ENCODE results near the gene ZNF335.
"Not testable (repeated sequence)": the region's sequence is repeated elsewhere in the genome, so short reads cannot be mapped to it uniquely, and the experiment has no call there.

Gene ZNF335

DNA sequence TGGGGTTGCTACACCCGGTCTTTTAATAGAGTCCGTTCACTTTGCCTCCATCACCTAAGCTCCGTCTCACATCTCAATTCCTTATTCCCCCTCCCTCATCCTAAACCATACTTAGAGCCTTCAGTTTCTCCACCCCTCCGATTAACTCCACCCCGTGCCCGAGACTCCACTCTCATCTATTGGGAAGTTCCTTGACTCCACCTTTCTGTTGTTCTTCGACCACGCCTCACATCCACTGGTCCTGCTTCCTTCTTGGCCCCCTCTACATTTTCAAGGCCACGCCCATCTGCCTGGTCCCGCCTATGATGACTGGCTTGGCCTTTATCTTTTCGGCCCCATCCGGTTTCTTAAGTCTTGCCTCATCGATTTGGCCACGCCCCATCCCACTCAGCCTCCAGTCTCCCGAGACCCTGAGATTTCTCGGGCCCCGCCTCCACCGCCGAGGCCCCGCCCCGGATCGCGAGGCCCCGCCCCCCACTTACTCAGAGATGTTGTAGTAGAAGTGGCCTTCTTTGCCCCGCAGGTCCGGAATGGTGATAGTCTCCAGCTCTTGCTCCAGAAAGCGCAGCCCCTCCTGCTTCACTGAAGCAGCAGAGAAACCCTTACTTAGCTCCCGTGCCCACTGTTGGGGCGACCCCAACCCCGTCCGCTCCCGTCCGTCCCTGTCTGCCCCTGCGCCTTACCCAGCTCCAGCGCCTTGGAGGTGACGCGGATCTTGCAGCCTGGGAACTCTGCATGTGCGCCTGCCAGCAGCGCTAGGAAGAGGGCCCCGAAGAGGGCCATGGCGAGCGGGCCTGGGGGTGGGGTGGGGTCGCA, 61.1 kb downstream of the ZNF335 start:
- peak; percentile 100 for DNase-seq (ENCODE audit: low read depth)

- no peak for DNase-seq (ENCODE audit: low read depth)
Observed at GRCh38 chr20:45909817-45910669, 62.0 kb downstream of the ZNF335 start.

GRCh38 chr20:45909336-45909808, 62.6 kb downstream of the ZNF335 start:
- no peak for DNase-seq (ENCODE audit: low read depth)

DNA sequence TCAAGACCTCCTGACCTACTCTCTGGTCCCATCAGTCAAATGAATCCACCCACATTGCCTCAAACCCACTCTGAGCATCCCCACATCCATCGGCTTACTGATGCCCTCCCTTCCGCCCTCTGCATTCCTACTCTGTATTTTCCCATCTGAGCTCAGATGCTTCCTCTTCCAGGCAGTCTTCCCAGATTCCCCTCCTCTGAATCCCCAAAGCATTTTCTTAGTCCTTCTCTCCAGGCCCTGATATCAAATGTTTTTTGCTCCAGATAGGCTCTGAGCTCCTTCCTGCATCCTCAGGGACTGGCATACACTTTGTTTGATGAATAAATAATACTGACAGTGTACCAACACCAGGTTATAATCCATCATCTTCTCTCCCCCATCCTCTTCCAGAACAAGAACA, 63.9 kb downstream of the ZNF335 start:
- DNase-seq (ENCODE audit: low read depth) = no peak

GRCh38 chr20:45907219-45907948, 64.6 kb downstream of the ZNF335 start:
- DNase-seq (ENCODE audit: low read depth) = no peak

- no peak for DNase-seq (ENCODE audit: low read depth)
Observed at GRCh38 chr20:45905505-45906079, 66.4 kb downstream of the ZNF335 start.

GRCh38 chr20:45904583-45905504, 67.2 kb downstream of the ZNF335 start:
- no peak for DNase-seq (ENCODE audit: low read depth)

GRCh38 chr20:45902199-45902701, 69.8 kb downstream of the ZNF335 start:
- no peak for DNase-seq (ENCODE audit: low read depth)

DNA sequence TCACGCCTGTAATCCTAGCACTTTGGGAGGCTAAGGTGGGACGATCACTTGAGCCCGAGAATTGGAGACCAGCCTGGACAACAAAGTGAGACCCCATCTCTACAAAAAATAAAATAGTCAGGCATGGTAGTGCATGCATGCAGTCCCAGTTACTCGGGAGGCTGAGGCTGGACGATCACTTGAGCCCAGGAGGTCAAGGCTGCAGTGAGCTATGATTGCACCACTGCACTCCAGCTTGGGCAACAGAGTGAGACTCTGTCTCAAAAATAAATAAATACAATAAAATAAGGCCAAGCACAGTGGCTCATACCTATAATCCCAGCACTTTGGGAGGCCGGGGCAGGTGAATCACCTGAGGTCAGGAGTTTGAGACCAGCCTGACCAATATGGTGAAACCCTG, 70.7 kb downstream of the ZNF335 start:
- not testable (repeated sequence) for DNase-seq (ENCODE audit: low read depth)

DNA sequence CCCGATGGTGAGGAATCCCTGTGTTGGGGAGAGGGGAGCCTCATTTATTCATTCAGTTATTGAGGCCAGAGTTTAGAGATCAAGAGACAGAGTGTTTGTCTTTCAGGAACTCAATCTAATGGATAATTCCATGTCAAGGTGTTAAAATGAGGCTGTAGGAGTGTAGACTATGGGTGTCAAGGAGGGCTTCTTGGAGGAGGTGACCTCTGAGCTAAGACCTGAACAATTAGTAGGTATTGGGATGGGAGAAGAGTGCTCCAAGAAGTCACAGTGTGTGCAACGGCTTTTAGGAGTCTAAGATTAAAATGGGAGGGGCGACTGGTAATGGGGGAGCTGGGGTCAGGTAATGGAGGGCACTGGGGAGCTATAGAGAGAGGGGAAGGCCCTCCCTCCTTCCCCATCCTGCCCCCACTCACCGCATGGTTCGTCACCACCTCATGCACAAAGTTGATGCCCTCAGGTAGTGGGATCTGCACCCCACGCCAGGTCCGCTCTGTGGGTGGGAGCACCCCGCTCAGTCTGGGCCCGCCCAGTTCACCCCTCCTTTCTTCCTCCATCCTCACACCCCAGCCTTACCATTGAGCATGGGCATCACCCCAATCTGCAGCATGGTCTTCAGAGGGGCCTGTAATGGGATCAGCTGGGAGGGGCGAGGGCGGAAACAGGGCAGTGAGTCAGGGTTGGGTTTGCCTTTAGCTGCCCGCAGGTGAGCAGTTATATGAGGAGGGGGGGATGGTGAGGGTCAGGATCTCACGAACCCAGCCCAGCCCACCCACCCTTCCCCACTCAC, 72.8 kb downstream of the ZNF335 start:
- DNase-seq (ENCODE audit: low read depth) = no peak

Measured in CMK (cell line).